DMS114 treated with DMSO at 0.1 percent for 48 hours (cell line): ENCODE results near the gene C1QTNF2.

Experiments used
- DNase-seq: peaks from one replicate; lab custom pipeline; 2025; ENCODE audit not compliant: unreplicated experiment; lab: John Stamatoyannopoulos, UW

C1QTNF2 gene

GRCh38 chr5:160305319-160305718 lies 65.1 kb downstream of the C1QTNF2 start:
- no peak for DNase-seq

- DNase-seq: no peak
These were observed 66.7 kb downstream of the C1QTNF2 start for GRCh38 chr5:160303690-160304089.

- DNase-seq: no peak
These were observed 72.2 kb downstream of the C1QTNF2 start for GRCh38 chr5:160298189-160298588.

- no peak for DNase-seq
These were observed 72.7 kb downstream of the C1QTNF2 start for GRCh38 chr5:160297776-160298175.
